K562 (cell line): ENCODE data around the gene TNFAIP3. TPM values are rescaled to one million over a fixed set of nuclear protein-coding genes. Genes with fewer than 3 reads are reported as not detected.

Source experiments
- CHD7 ChIP-seq: fragments of 200-600 bp; sonication (generic); IDR thresholded peaks from one replicate; pipeline ENCODE4 v1.6.1; 2012; ENCODE audit warnings: mild to moderate bottlenecking, low read depth, low read length, inconsistent platforms
- CTCF ChIP-seq, 3 experiments: IDR thresholded peaks in 2 of 3; conservative IDR thresholded peaks in 1 of 3; 2 replicates each; pipeline ENCODE4 v1.5.1; 2011 to 2012; ENCODE audit warnings: low read length in 3 of 3, mild to moderate bottlenecking in 3 of 3, control low read depth in 2 of 3, improper control_type of control experiment in 1 of 3, inconsistent platforms in 1 of 3, low read depth in 1 of 3, mixed read lengths in 1 of 3, moderate library complexity in 1 of 3; ENCODE audit not compliant: insufficient read depth in 2 of 3
- E2F6 ChIP-seq, 2 experiments: IDR thresholded peaks; 2 replicates each; pipeline ENCODE4 v1.6.1; 2011; ENCODE audit warnings: borderline replicate concordance in 1 of 2, control low read depth in 1 of 2, low read depth in 1 of 2, low read length in 1 of 2, mild to moderate bottlenecking in 1 of 2, mixed read lengths in 1 of 2, moderate library complexity in 1 of 2; ENCODE audit not compliant: insufficient read depth in 1 of 2, insufficient read length in 1 of 2, poor library complexity in 1 of 2, severe bottlenecking in 1 of 2; ENCODE audit errors: extremely low read depth in 1 of 2
- KHSRP ChIP-seq: fragments of 450-650 bp; IDR thresholded peaks from 2 replicates; pipeline ENCODE4 v1.6.1; 2017
- NCOA1 ChIP-seq: fragments of 450-650 bp; IDR thresholded peaks from 2 replicates; pipeline ENCODE4 v1.6.1; 2016; ENCODE audit warnings: low read depth
- POLR3A ChIP-seq: IDR thresholded peaks from 2 replicates; pipeline ENCODE4 v1.6.1; 2011; ENCODE audit warnings: borderline replicate concordance, mild to moderate bottlenecking, moderate library complexity; ENCODE audit not compliant: insufficient read length, insufficient read depth; ENCODE audit errors: extremely low read depth
- ZNF592 ChIP-seq: fragments of 450-650 bp; IDR thresholded peaks from 2 replicates; pipeline ENCODE4 v1.6.1; 2017; ENCODE audit warnings: antibody characterized with exemption, mild to moderate bottlenecking
- polyA plus RNA-seq, 8 experiments: library from polyadenylated mRNA; depleted of rRNA in 4 of 8; stranded (reverse) in 5 of 8; unstranded in 3 of 8; fragments of >200 nt; fragmentation: Nextera tagmentation in 2 of 8; fragmentation: Illumina TruSeq in 1 of 8; extraction: Ambion mirVana in 2 of 8; extraction: Trizol in 1 of 8; gene quantifications; 2 replicates each; pipeline versions ENCODE4 v1.2.1 to v1.2.3, GENCODE V29; 2011 to 2014; ENCODE audit warnings: inconsistent platforms in 1 of 8, missing spikeins in 1 of 8
- total RNA-seq, 7 experiments: library from RNA; depleted of rRNA in 6 of 7; stranded (reverse); fragments of >200 nt in 6 of 7; fragmentation: Illumina TruSeq in 2 of 7; extraction: Trizol in 2 of 7; gene quantifications; 2 replicates each; pipeline versions ENCODE4 v1.2.1 to v1.2.3, GENCODE V29; 2011 to 2021; ENCODE audit warnings: low replicate concordance in 1 of 7

Gene TNFAIP3
- total and polyA plus RNA-seq, 9 of the 15 experiments (the other 6 are each of a cell fraction or from before 2014, with no cell fraction given): 0.79 to 17.0 (median 6.4) TPM

- no peak for TF ChIP-seq CHD7
- no peak for TF ChIP-seq NCOA1
- peak; percentile 66; the same call in 1 of the 2 replicates for TF ChIP-seq ZNF592
- TF ChIP-seq KHSRP: no peak
- TF ChIP-seq CTCF (IDR thresholded peaks at IDR 0.05 in 2 of 3, conservative IDR thresholded peaks at IDR 0.05 in 1 of 3; ENCODE audit: insufficient read depth in 2 of 3, low read depth in 1 of 3, low read length in 3 of 3): 0 out of 6 replicates have a peak, but pooled peaks of 1 of the 3 experiments have one; percentile 9
- TF ChIP-seq E2F6 (IDR thresholded peaks at IDR 0.05; ENCODE audit: borderline replicate concordance in 1 of 2, extremely low read depth in 1 of 2, insufficient read depth in 1 of 2, insufficient read length in 1 of 2, low read depth in 1 of 2, low read length in 1 of 2, poor library complexity in 1 of 2, severe bottlenecking in 1 of 2): peak; percentile 28 to 81
- TF ChIP-seq POLR3A: no peak
Measured at GRCh38 chr6:137927777-137928218, 60.7 kb downstream of the TNFAIP3 start (continued).
